ENCODE data around the gene SLC31A1. TPM values are rescaled to one million over a fixed set of nuclear protein-coding genes. Genes with fewer than 3 reads are reported as not detected.
A peak's percentile ranks its signal among the peaks of the same experiment; 100 is the strongest.

The SLC31A1 gene
- total and polyA plus RNA-seq, 2 of the 8 experiments (the other 6 are each of a cell fraction or from before 2014, with no cell fraction given) = 23.9 to 40.8 TPM

GRCh38 chr9:113222482-113222841, 1.1 kb downstream of the SLC31A1 start:
- 79% methylated on average over 5 of the region's 5 CpGs; no CpG with 5 or more reads in 1 of the 2 experiments for WGBS, 2 experiments (ENCODE audit: extremely low coverage in 1 of 2, insufficient coverage in 1 of 2, insufficient read length in 1 of 2, insufficient replicate concordance in 2 of 2, low coverage in 1 of 2, low lambda C conversion rate in 2 of 2, missing lambda C conversion rate in 1 of 2)
- Histone ChIP-seq H3K4me2 (ENCODE audit: insufficient read depth in 1 of 2, low read depth in 2 of 2, low read length in 2 of 2) (peak overlapping the region; percentile 93 to 99), H2BK20ac (ENCODE audit: low read length) (no peak overlapping the region), H3K4me3 (ENCODE audit: extremely low read depth in 1 of 4, insufficient read depth in 2 of 4, low read depth in 3 of 4, low read length in 4 of 4) (peak overlapping the region; percentile 93 to 96 (median 94)), H4K91ac (replicated peaks; ENCODE audit: insufficient read length, low read length) (no peak overlapping the region), H3K9ac (replicated peaks in 1 of 4; ENCODE audit: extremely low read depth in 1 of 4, low read depth in 3 of 4, low read length in 3 of 4) (peak overlapping the region in 3 of 4 experiments; percentile 78 to 93 (median 86); a peak in 4 of 7 replicates), H2AK5ac (ENCODE audit: low read depth, low read length) (no peak overlapping the region), H3K23me2 (ENCODE audit: low read depth, low read length) (peaks cover 10% of the 10 kb centered on the region), H2BK12ac (ENCODE audit: low read depth, low read length) (no peak overlapping the region), H3K36me3 (ENCODE audit: control insufficient read depth in 2 of 4, insufficient read depth in 4 of 4, low read length in 3 of 4) (peaks cover 0 to 2% (median 0%) of the 10 kb centered on the region in 4 experiments; a peak in 1 of 8 replicates), H3K4me1 (replicated peaks in 1 of 4; ENCODE audit: control insufficient read depth in 3 of 4, insufficient read depth in 4 of 4, low read length in 3 of 4) (peaks cover 0 to 10% (median 1%) of the 10 kb centered on the region in 4 experiments; a peak in 4 of 7 replicates), H3K79me2 (ENCODE audit: control insufficient read depth in 1 of 2, insufficient read depth in 2 of 2, low read length in 2 of 2) (peaks cover 6 to 52% of the 10 kb centered on the region in 2 experiments), H2BK15ac (ENCODE audit: low read length) (no peak overlapping the region), H4K20me1 (replicated peaks in 1 of 2; ENCODE audit: control insufficient read depth in 1 of 2, insufficient read depth in 2 of 2, low read length in 2 of 2) (peaks cover 0 to 2% of the 10 kb centered on the region in 2 experiments), H3K27me3 (replicated peaks in 1 of 4; ENCODE audit: control insufficient read depth in 3 of 4, extremely low read depth in 1 of 4, insufficient read depth in 3 of 4, low read length in 3 of 4) (no peaks in the 10 kb centered on the region), H4K5ac (ENCODE audit: insufficient read length, low read depth, low read length) (no peak overlapping the region), H2AFZ (ENCODE audit: low read length) (no peak overlapping the region), H3K56ac (replicated peaks; ENCODE audit: insufficient read length, low read depth, low read length) (no peak overlapping the region), H3K4ac (replicated peaks; ENCODE audit: insufficient read length, low read depth, low read length) (no peak overlapping the region), H3K23ac (ENCODE audit: insufficient read length) (no peak overlapping the region), H3K79me1 (ENCODE audit: low read depth, low read length) (0 out of 2 replicates have a peak, but pooled peaks cover 3% of the 10 kb centered on the region), H3K18ac (ENCODE audit: extremely low read depth, low read length) (no peak overlapping the region), H3K9me3 (ENCODE audit: insufficient read depth in 2 of 2, low read depth in 1 of 2, low read length in 1 of 2) (no peaks in the 10 kb centered on the region), H4K8ac (ENCODE audit: extremely low read depth, insufficient read depth, low read length) (no peak overlapping the region), H3K27ac (ENCODE audit: low read depth, low read length) (no peak overlapping the region), H3K14ac (ENCODE audit: insufficient read length) (no peak overlapping the region), H2BK120ac (replicated peaks; ENCODE audit: low read depth, low read length) (no peak overlapping the region), H2BK5ac (ENCODE audit: low read depth, low read length) (no peak overlapping the region)
- CTCF ChIA-PET (ENCODE audit: partially characterized antibody) = interaction anchor here (0.8 to 2.4 kb wide), 6 partner anchors 14 to 369 kb away, joined by 3 to 10 read pairs (median 3); partner anchors contain the start of genes CDC26 and PRPF4
- DNase-seq (ENCODE audit: low read depth in 1 of 2, low spot score in 2 of 2) = no peak
- no peak for FAIRE-seq
- POLR2A ChIA-PET (ENCODE audit: partially characterized antibody) = interaction anchor here (0.7 to 2.3 kb wide), 8 partner anchors 9 to 110 kb away, joined by 3 to 10 read pairs (median 4); partner anchors contain the start of genes CDC26 and PRPF4
- TF ChIP-seq ASH2L (IDR thresholded peaks at IDR 0.05; ENCODE audit: low read length) (no peak), POLR2AphosphoS5 (IDR thresholded peaks at IDR 0.05; ENCODE audit: low read depth, low read length) (no peak), KDM5A (IDR thresholded peaks at IDR 0.05; ENCODE audit: low read length) (no peak), CREB1 (IDR thresholded peaks at IDR 0.05) (no peak), YY1 (IDR thresholded peaks at IDR 0.05; ENCODE audit: low read depth, low read length) (no peak), ZNF274 (IDR thresholded peaks at IDR 0.05; ENCODE audit: borderline replicate concordance, extremely low read depth, low read length) (no peak), RXRA (IDR thresholded peaks at IDR 0.05; ENCODE audit: insufficient read depth, low read depth, low read length) (no peak), RAD21 (IDR thresholded peaks at IDR 0.05 in 1 of 2, conservative IDR thresholded peaks at IDR 0.05 in 1 of 2; ENCODE audit: low read depth in 2 of 2, low read length in 2 of 2) (no peak), CTCF (IDR thresholded peaks at IDR 0.05; ENCODE audit: control extremely low read depth in 1 of 3, insufficient read depth in 1 of 3, low read depth in 1 of 3, low read length in 3 of 3) (no peak), GABPA (IDR thresholded peaks at IDR 0.05; ENCODE audit: borderline replicate concordance, insufficient read depth, low read length) (no peak), NANOG (IDR thresholded peaks at IDR 0.05; ENCODE audit: insufficient read depth, low read depth, low read length, poor library complexity, severe bottlenecking) (no peak)
